Effector memory CD4-positive, alpha-beta T cell (primary cell): Measurements from ENCODE around the gene TBXA2R.

Experiments used
- DNase-seq, 3 donors: peaks; one replicate each; pipeline ENCODE4 v3.0.0-alpha.2; 2020
- H3K27ac ChIP-seq: 2 replicates; pipeline ENCODE4 v1.7.0; 2013; ENCODE audit warnings: mild to moderate bottlenecking, low read length, moderate library complexity; ENCODE audit not compliant: insufficient read depth, poor library complexity, severe bottlenecking
- H3K27me3 ChIP-seq: replicated peaks from 2 replicates; pipeline ENCODE4 v1.7.0; 2013; ENCODE audit warnings: mild to moderate bottlenecking, low read length; ENCODE audit not compliant: insufficient read depth, control insufficient read depth, poor library complexity, severe bottlenecking
- H3K36me3 ChIP-seq: 2 replicates; pipeline ENCODE4 v1.7.0; 2013; ENCODE audit warnings: mild to moderate bottlenecking, low read length, moderate library complexity; ENCODE audit not compliant: control insufficient read depth, insufficient read depth
- H3K4me1 ChIP-seq: 2 replicates; pipeline ENCODE4 v1.7.0; 2013; ENCODE audit warnings: low read length, mild to moderate bottlenecking; ENCODE audit not compliant: control insufficient read depth, insufficient read depth, poor library complexity, severe bottlenecking
- H3K4me3 ChIP-seq: 2 replicates; pipeline ENCODE4 v1.7.0; 2013; ENCODE audit warnings: low read length, low read depth, mild to moderate bottlenecking; ENCODE audit not compliant: insufficient read depth, poor library complexity, severe bottlenecking
- H3K9me3 ChIP-seq: 2 replicates; pipeline ENCODE4 v1.7.0; 2013; ENCODE audit warnings: mild to moderate bottlenecking, low read length, moderate library complexity; ENCODE audit not compliant: control insufficient read depth

The TBXA2R gene

DNA sequence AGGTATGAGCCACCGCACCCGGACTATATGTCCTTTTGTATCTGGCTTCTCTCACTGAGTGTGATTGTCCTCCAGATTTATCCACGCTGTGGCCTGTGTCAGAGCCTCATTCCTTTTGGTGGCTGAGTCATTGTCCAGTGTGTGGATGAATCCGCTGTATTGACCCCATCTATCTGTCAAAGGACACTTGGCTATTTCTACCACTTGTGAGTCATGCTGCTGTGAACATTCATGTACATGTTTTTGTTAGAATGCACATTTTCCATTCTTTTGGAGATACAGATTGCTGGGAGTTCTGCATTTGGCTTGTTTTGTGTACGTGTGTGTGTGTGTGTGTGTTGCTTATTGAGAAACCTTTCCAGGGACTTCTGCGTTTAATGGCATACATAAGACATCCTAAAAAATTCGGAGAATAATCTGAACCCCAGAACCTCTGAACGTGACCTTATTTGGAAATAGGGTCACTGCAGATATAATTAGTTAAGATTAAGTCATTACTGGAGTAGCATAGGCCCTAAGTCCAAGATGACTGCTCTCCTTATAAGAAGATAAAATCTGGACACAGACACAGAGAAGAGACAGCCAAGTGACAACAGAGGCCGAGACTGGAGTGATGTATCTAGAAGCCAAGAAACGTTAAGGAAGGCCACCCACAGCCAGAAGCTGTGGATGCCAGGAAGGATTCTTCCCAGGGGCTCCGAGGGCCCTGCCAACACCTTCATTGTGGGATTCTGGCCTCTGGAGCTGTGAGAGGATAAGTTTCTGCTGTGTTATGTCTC is 26.3 kb downstream of the TBXA2R start:
- Histone ChIP-seq H3K4me3 (no peak overlapping the region), H3K27me3 (no peaks in the 10 kb centered on the region), H3K36me3 (no peaks in the 10 kb centered on the region), H3K9me3 (no peaks in the 10 kb centered on the region), H3K4me1 (no peaks in the 10 kb centered on the region), H3K27ac (no peak overlapping the region)
- no peak for DNase-seq

GRCh38 chr19:3578390-3578789 is 28.3 kb downstream of the TBXA2R start:
- H3K4me3 ChIP-seq = no peak overlapping the region
- H3K4me1 ChIP-seq = peaks cover 4% of the 10 kb centered on the region
- DNase-seq = no peak
- no peaks in the 10 kb centered on the region for H3K36me3 ChIP-seq
- H3K27me3 ChIP-seq = no peaks in the 10 kb centered on the region
- no peak overlapping the region for H3K27ac ChIP-seq
- H3K9me3 ChIP-seq = no peaks in the 10 kb centered on the region

GRCh38 chr19:3577723-3578344 is 28.8 kb downstream of the TBXA2R start:
- H3K36me3 ChIP-seq = no peaks in the 10 kb centered on the region
- H3K4me3 ChIP-seq = no peak overlapping the region
- H3K27me3 ChIP-seq = no peaks in the 10 kb centered on the region
- no peak for DNase-seq
- peaks cover 7% of the 10 kb centered on the region for H3K4me1 ChIP-seq
- no peak overlapping the region for H3K27ac ChIP-seq
- no peaks in the 10 kb centered on the region for H3K9me3 ChIP-seq

DNA sequence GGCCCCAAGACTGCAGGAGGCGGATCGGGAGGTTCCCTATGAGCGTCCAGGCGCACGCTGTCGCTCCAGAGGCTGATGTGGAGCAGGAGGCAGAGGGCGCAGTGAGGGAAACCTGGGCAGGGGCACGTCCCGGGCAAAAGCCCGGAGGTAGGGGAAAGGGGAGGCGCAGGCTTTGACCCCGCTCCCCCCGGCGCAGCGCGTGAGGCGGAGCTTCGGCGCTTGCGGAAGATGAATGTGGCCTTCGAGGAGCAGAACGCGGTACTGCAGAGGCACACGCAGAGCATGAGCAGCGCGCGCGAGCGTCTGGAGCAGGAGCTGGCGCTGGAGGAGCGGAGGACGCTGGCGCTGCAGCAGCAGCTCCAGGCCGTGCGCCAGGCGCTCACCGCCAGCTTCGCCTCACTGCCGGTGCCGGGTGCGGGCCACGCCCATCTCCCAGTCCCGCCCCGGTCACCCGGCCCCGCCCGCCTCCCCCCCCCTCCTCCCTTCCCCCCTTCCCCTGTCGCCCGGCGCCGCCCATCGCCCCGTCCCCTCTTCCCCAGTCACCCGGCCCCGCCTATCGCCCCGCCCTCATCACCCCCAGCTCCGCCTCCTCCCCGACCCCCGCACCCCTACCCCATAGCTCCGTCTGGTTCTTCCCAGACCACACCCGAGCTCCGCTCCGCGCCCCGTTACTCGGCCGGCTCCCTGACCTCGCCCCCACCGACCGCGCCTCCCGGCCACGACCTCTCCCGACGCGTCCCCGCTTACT is 29.8 kb downstream of the TBXA2R start:
- DNase-seq = no peak
- Histone ChIP-seq H3K27me3 (no peaks in the 10 kb centered on the region), H3K36me3 (no peaks in the 10 kb centered on the region), H3K27ac (no peak overlapping the region), H3K4me3 (no peak overlapping the region), H3K9me3 (no peaks in the 10 kb centered on the region), H3K4me1 (peaks cover 11% of the 10 kb centered on the region)

- no peaks in the 10 kb centered on the region for H3K9me3 ChIP-seq
- no peak overlapping the region for H3K27ac ChIP-seq
- H3K36me3 ChIP-seq = no peaks in the 10 kb centered on the region
- H3K27me3 ChIP-seq = no peaks in the 10 kb centered on the region
- H3K4me3 ChIP-seq = no peak overlapping the region
- DNase-seq = no peak
- peaks cover 11% of the 10 kb centered on the region for H3K4me1 ChIP-seq
Measured at GRCh38 chr19:3575949-3576673, 30.6 kb downstream of the TBXA2R start.

GRCh38 chr19:3575260-3575741 is 31.4 kb downstream of the TBXA2R start:
- H3K27ac ChIP-seq = no peak overlapping the region

GRCh38 chr19:3573858-3574637 is 32.6 kb downstream of the TBXA2R start:
- Histone ChIP-seq H3K4me3 (peak overlapping the region; percentile 79), H3K9me3 (no peaks in the 10 kb centered on the region), H3K27ac (no peak overlapping the region), H3K36me3 (no peaks in the 10 kb centered on the region), H3K27me3 (no peaks in the 10 kb centered on the region), H3K4me1 (peaks cover 11% of the 10 kb centered on the region)
- peak; percentile 69 to 81 (median 78) for DNase-seq

More at GRCh38 chr19:3575260-3575741, 31.4 kb downstream of the TBXA2R start:
- no peaks in the 10 kb centered on the region for H3K36me3 ChIP-seq
- H3K27me3 ChIP-seq = no peaks in the 10 kb centered on the region
- H3K9me3 ChIP-seq = no peaks in the 10 kb centered on the region
- DNase-seq = no peak
- peaks cover 11% of the 10 kb centered on the region for H3K4me1 ChIP-seq
- H3K4me3 ChIP-seq = no peak overlapping the region

DNA sequence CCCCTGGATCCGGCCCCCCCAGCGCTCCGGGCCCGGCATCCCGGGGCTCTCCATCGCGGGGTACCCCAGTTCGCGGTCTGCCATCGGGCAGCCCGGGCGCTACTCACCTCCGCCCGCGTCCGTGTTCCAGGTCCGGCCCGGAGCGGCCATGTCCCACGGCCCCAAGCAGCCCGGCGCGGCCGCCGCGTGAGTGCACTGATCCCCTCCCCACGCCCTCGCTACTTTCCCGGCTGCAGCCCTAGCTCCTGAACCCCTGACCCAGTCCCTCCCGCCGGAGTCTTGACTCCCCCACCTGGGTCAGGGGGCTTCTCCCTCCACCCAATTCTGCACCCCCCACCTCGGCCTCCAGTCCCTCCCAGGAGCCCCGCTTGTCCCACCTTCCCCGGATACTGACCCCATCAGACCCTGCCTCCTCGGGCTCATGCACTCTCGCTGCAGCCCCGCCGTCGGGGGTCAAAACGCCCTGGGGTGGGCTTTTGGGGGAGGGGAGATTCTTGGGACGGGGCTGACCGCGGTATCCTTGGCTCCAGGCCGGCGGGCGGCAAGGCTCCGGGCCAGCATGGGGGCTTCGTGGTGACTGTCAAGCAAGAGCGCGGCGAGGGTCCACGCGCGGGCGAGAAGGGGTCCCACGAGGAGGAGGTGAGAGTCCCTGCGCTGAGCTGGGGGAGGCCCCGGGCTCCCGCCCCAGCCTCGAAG is 33.4 kb downstream of the TBXA2R start:
- Histone ChIP-seq H3K9me3 (no peaks in the 10 kb centered on the region), H3K36me3 (no peaks in the 10 kb centered on the region), H3K27ac (peak overlapping the region; percentile 57), H3K4me3 (peak overlapping the region; percentile 79), H3K27me3 (no peaks in the 10 kb centered on the region), H3K4me1 (peaks cover 11% of the 10 kb centered on the region)
- no peak for DNase-seq

- H3K36me3 ChIP-seq = no peaks in the 10 kb centered on the region
- peaks cover 11% of the 10 kb centered on the region for H3K4me1 ChIP-seq
- H3K27me3 ChIP-seq = no peaks in the 10 kb centered on the region
- peak within 1 kb of the TSS; percentile 79 for H3K4me3 ChIP-seq
- H3K9me3 ChIP-seq = no peaks in the 10 kb centered on the region
- H3K27ac ChIP-seq = peak within 1 kb of the TSS; percentile 57
- DNase-seq = no peak
Measured at GRCh38 chr19:3572855-3573161, 33.9 kb downstream of the TBXA2R start, which contains the start of gene HMG20B. HMG20B (plus strand) TSS chr19:3572944; CDS start chr19:3573310, 366 bp downstream.
